Medulla oblongata (tissue), 1 donor: ENCODE data around the gene WNK1.
A peak's percentile ranks its signal among the peaks of the same experiment; 100 is the strongest.
"Not testable (repeated sequence)": the region's sequence is repeated elsewhere in the genome, so short reads cannot be mapped to it uniquely, and the experiment has no call there.

Experiments used
- DNase-seq: peaks from one replicate; pipeline ENCODE4 v3.0.0-alpha.2; 2015; ENCODE audit errors: extremely low spot score

WNK1 gene

DNA sequence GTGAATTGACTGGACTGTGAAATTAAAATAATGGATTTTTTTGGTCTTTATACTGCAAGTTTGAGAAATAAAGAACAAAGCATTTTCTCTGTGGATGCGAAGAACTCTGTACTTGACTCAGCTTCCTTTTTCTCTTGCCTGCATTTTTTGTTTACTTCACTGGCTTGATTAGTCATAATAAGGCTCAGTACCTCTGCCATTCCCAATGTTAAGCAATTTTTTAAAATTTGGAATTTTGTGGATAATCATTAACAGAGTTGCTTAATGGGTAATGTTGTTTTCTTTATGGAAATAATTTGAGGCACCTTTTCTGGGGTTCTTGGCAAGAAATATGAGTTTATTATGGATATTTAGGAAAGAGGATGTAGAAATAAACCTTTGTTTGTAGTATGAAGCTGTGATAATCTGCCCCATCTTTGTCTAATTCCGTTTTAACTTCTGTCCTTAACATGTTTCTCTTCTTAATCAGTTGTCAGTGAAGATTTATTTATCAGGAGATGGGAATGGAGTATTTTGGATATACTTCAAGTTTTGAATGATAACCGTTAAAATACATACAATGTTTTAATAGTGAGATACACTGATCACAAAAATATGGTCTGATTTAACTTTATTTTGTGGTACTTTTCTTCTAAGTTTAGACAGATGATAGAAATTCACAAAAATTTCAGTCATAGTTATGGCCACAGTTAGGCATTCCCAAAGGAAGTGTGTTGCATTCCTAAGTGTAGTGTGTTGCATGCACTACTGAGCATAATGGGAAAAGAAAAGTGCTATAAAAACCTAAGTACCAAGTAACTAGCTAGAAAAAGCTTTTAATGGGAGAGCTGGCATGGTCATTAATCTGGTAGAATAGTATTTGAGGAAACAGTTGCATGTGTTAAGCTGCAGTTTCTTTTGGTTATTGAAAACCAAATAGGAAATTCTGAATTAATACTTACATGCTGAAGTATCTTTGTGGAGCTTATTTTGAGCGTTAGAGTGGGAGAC lies 27.7 kb downstream of the WNK1 start:
- DNase-seq, result no peak

DNA sequence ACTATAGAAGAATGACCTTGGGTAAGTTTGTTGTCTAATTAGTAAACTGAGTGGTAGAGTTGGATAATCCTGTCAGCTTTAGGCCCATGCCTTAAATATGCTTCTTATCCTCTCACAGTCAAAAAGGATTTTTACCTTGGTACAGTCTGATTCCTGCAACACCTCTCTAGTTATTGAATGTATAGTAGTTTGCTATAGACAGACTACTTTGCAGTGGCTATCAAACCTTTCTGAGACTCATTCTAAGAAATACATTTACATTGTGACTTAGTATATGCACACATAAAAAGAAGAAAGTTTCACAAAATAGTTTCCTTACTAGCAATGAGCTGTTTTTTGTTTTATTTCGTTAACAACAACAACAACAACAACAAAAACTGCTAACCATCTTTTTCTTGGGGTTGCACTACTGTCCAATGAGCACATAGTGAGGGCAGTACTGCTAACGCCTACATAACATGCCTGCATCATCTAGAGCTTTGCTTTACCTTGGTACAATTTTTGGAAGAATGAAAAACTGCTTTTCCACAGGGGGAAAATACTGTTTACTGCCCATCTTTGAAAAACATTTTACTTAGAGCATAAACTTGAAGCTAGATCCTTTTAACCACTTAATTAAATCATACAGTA lies 28.5 kb downstream of the WNK1 start:
- no peak for DNase-seq

DNA sequence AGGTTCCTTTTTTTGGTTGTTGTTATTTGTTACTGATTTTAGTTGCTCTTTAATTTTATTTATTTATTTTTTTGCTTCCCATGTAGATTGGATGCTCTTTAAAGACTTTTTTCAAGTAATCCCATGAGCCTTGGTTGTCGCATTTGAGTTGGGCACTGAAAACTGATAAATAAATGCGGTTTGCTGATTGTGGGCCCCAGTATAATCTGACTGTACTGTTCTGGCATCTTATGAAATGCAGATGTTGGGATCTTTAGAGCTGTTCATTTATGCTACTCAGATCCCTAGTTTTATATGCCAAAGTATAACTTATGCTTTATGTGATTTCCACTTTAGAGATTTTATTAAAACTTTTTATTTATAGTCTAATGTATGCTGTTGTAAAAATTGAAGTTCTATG lies 33.3 kb downstream of the WNK1 start:
- DNase-seq, result no peak

DNA sequence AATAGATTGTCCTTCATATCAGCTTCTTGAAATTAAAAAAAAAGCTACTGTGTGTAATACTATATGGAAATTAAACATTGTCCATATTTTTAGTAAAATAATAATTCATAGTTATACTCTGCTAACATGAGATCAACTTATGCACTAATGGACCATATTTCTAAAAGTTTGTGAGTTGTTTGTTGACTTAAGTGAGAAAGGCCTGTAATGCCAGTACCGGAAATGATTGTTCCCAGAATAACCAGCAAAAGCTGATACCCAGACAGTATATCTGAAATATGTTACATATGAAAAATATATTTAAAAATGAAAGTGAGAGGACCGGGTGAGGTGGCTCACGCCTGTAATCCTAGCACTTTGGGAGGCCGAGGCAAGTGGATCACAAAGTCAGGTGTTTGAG lies 35.9 kb downstream of the WNK1 start:
- no peak for DNase-seq

DNA sequence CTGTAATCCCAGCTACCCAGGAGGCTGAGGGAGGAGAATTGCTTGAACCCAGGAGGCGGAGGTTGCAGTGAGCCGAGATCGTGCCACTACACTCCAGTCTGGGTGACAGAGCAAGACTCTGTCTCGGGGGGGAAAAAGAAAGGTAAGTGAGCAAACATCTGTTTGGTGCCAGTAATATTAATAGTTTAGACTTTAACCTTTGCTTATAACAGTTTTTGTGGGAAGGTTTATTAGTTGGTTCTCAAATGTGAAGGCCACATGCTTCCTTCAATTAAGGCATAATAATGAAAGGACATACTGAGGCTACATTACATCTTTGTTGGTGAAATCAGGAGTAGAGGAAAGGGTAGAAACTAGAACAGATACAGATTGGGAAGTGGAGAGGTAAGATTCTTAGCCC lies 36.4 kb downstream of the WNK1 start:
- not testable (repeated sequence) for DNase-seq

DNA sequence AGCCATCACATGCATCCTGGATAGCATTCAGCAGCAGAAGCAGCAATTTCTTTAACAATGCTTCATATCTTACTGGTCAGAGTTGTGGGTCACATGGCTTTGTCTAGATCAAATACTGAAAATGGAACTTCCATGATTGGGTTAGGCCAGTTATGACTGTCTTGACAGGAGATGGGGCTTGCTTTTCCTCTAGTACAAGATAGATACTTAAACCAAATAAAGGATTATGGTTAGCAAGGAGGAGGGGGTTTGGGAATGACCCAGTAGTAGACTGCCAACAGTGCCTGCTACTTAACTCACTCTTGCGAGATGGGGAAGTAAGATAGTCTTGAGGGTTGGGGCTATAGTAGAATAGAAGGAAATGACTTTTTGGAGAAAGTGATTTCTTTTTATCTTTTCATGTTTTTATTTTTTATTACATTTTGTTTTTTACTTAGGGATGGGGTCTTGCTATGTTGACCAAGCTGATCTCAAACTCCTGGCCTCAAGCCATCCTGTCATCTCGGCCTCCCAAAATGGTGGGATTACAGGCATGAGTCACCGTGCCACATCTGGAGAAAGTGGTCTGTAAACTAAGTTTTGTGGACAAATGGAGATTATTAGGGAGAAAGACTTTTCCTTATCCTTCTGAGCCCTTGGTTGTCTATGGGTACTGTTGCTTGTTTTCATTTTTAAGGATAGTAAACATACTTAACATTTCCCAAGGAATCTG lies 37.6 kb downstream of the WNK1 start:
- DNase-seq, result no peak

DNA sequence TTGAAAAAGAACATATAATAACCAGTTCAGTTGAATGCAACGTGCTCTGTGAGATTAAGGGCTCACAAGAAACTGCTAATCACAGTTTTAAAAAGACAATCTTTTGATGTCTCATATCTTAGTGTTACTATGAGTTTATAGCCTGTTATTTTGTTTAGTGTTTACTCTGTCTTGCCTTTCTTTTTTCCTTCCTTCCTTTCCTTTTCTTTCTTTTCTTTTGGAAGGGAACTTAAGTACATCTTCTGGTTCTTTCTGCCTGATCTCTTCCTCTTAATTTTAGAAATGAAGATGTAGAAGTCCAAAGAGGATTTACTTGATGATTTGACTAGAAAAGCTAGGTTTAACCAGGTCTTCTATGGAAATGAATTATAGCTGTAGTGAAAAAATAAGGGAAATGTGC lies 38.2 kb downstream of the WNK1 start:
- no peak for DNase-seq

DNA sequence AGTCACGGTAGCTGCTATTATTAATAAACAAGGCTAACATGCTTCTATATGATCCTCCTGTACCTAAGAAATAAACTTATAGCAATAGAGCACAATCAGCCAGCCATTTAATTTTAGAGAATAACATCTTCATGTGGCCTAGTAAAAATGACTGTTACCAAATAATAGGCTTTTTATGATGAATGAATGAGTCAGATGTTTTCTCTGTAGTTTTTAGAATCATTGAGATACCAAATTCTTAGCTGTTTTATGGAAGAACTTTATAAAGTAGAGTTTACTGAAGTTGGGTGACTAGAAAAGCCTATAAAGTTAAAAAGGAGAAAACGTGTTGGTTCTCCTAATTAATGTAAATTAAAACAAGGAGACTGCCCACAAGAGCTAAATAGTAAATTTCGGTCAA lies 40.7 kb downstream of the WNK1 start:
- DNase-seq, result no peak

DNA sequence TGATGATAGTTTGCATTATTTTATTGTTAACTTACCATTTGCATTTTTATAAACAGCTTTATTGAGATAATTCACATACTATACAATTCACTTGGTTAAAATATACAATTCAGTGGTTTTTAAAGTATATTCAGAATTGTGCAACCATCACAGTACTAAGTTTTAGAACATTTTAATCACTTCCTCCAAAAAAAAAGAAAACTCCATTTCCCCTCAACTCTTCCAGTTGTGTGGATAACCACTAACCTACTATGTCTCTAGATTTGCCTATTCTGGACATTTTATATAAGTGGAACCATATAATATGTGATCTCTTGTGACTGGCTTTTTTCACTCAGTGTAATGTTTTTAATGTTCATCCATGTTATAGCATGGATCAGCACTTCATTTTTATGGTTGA lies 41.3 kb downstream of the WNK1 start:
- no peak for DNase-seq

DNA sequence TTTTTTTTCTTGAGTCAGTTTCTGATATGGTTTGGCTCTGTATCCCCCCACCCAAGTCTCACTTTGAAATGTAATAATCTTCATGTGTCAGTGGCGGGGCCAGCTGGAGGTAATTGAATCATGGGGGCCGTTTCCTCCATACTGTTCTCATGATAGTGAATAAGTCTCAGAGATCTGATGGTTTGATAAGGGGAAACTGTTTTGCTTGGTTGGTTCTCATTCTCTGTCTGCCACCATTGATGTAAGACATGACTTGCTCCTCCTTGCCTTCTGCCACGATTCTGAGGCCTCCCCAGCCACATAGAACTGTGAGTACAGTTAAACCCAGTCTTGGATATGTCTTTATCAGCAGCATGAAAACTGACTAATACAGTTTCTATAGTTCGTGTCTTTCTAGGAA lies 42.9 kb downstream of the WNK1 start:
- DNase-seq, result no peak

DNA sequence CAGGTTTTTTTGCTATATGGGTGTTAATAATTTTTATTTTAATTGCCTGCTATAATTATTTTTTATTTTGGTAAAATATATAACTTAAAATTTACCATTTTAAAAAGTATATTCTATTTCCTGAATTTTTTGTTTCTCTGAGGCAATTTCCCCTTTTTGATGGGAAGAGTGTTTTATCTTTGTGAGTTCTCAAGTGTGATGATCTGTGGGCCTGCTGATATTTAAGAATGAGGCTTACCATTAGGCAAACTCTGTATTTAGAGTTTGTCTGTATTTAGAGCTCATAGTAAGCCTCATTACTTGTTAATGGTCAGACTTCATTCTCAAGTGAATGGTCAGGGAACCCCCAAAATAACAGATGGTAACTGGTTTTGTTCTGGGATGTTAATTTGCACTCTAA lies 48.0 kb downstream of the WNK1 start:
- no peak for DNase-seq

DNA sequence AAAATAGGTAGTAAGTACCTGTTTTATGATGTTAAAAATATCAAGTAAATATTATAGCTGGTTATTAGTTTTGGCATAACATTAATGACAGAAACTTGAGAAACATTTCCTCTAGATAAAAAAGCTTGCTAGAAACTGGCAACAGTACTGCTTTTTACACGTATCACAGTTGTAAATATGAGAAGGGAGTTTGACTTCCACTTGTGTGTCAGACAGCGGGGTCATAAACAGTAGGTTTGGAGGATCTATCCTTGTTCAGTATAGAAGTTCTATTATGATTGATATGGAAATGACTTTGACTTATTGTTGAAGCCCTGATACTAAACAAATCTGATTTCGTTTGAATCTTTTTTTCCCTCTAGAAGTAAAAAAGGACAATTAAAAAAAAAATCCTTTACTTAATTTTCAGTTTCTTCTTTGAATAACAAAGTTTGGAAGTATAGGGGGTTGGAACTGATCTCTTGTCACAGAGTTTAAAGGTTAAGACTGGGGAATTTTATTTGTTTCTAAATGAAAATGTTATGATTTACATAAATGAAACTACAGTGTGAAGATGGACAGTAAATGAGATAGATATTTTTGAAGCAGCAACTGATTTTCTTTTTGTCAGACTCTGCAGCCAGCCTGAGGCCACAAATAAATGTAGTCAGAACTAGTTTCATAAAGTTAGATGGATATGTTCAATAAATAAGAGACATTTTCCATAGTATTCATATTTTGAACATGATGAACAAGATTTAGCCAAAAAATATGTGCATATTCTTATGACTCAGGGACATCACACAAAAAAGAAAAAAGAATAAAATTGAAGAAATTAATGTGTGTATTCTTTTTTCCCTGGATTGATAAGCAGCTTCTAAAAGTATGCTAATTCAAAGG lies 50.1 kb downstream of the WNK1 start:
- DNase-seq, result no peak

DNA sequence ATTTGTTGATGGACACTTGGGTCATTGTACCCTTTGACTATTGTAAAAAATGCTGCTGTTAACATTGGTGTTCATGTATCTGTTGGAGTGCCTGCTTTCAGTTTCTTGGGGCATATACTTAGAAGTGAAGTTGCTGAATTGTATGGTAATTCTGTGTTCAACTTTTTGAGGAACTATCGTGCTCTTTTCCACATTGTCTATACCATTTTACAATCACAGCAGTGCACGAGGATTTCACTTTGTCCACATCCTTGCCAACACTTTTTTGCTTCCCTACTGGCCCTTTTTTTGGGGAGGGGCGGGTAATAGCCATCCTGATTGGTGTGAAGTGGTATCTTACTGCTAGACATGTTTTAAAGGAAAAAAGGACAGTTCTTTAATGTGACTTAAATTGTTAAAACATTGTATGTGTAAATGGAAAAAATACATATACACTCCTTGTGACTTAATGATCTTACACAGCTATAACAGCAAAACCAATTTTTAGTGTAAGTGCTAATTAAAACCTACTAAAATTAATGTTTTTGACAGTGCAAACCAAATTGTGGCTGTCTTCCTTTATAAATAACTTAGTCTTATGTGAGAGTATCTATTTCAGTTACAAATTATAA lies 52.7 kb downstream of the WNK1 start:
- peak; percentile 36 for DNase-seq

DNA sequence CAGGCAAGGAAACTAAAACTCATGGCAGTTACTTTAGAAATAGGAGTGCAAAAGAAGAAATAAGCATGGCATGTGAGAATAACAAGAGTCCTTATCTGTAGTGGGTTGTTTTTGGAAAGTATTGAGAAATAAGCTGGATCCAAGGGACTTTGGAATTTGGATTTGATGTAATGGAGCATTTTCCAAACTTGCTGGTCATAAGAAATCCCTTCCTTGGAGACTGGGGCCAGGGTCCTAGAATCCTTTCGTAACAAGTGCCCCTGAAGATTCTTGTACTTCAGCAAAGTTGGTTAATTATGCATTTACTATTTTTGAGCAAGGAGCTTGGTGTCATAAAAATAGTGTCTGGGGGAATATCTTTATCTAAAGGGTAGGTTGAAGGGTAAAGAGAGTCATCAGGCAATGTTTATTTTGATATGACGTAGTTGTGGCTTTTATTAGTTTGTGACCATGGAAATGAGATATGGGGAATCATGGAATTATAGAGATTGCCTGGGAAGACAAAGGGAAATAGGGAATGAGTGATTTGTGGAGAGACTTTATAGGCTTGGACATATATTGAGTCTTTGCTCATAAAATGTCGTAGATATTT lies 53.9 kb downstream of the WNK1 start:
- no peak for DNase-seq

DNA sequence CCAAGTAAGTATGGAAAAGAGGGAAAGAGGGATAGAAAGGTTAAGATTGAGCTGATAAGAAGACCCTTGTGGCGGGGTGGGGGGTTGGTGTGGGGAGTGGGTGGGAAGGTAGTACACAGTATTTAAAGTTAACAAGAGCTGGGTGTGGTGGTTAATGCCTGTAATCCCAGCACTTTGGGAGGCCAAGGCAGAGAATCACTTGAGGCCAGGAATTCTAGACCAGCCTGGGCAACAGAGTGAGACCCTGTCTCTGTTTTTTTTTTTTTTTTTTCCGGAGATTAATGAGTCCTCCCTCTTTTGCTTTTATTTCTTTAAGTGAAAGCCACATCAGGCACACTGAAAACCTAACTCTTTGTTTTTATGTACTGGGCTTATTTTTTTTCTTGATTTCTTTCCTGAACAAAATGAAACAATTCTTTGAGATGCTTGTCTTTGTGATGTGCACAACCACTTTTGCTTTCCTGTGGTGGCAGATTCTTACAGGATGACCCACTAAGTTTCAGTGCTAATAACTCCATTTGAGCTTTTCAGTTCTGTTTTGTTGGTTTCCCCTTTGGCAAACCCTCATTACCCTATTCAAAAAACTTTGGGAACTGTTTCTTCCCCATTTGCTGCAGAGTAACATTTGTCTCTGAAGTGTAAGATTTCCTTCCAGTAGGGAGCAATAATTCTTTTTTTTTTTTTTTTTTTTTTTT lies 54.8 kb downstream of the WNK1 start:
- DNase-seq, result peak; percentile 70

DNA sequence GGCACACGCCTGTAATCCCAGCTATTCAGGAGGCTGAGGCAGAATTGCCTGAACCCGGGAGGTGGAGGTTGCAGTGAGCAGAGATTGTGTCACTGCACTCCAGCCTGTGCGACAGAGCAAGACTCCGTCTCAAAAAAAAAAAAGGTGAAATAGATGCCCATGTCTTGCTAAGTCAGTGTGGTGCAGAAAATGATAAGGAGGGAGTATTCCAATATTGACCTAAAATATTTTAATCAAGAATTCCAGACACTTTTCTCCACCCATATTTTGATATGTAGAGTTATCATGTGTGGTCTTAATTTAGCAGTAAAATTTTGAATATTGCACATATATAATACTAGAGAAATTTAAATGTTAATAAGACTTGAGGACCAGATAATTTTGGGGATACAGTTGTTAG lies 57.7 kb downstream of the WNK1 start:
- no peak for DNase-seq

DNA sequence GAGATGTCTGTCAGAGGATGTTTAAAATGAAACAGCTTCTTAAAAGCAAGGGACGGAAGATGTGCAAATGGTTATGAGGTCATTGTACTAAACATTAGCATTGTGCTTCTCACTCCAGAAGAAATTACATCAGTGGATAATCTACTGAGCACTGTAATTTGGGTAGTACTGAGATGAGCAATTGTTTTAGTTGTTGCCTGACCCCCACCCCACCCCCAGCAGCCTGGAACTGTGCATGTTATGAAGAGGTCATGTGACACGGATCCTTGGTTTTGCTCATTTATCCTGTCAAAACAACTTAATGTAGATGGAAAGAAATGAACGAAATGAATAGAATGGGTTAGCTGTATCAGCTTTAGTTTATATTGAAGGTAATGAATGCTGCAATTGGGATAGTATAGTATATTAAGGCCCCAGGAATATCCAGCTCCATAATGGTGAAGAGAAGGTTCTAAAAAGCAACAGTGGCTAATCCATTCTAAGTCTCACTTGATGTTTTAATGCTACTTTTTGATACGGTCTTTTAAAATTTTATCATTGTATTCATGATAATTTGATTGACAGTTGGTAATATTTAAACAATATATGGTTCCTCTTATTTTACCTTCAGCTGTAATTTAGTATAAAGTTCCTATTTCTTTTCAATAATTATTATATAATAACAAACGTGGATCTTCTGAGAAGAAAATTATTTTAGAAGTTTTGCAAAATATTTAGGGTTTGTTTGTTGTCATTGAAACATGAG lies 58.5 kb downstream of the WNK1 start:
- DNase-seq, result no peak

DNA sequence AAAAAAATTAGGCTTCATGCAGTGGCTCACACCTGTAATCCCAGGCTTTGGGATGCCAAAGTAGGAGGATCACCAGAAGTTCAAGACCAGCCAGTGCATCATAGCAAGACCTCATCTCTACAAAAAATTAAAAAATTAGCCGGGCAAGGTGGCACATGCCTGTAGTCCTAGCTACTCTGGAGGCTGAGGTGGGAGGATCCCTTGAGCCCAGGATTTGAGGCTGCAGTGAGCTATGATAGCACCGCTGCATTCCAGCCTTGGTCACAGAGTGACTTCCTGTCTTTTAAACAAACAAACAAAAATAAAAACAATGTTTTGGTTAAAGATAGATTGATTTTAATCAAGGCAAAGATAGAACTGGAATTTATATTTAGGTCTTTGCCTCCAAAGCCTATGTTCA lies 60.6 kb downstream of the WNK1 start:
- no peak for DNase-seq

DNA sequence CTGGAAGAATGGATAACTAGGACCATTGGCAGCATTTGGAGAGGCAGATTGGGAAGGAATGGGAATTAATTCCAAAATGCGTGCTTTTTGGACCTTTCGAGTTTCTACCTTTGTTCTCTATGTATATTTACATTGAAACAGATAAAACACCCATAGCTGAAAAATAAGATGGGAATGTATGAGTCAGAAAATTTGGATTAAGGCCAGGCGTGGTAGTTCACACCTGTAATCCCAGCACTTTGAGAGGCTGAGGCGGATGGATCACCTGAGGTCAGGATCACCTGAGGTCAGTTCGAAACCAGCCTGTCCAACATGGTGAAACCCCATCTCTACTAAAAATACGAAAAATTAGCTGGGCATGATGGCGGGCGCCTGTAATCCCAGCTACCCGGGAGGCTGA lies 65.1 kb downstream of the WNK1 start:
- not testable (repeated sequence) for DNase-seq
